Liver (tissue), 9 donors: ENCODE results near the gene DHRSX. TPM values are rescaled to one million over a fixed set of nuclear protein-coding genes. Genes with fewer than 3 reads are reported as not detected.

Source experiments
- DNase-seq: peaks from one replicate; pipeline ENCODE4 v3.0.0-alpha.2; 2017; ENCODE audit warnings: low spot score
- H3K27ac ChIP-seq, 2 donors: one replicate each; pipeline ENCODE4 v1.7.0; 2013; ENCODE audit warnings: inconsistent platforms in 2 of 2, low read length in 2 of 2, control low read depth in 1 of 2, low read depth in 1 of 2, mild to moderate bottlenecking in 1 of 2
- H3K27me3 ChIP-seq, 4 donors: one replicate each; pipeline versions ENCODE4 v1.6.1 to v1.7.0; 2013; ENCODE audit warnings: low read length in 3 of 4, inconsistent platforms in 1 of 4, mild to moderate bottlenecking in 1 of 4, moderate library complexity in 1 of 4; ENCODE audit not compliant: control insufficient read depth in 4 of 4, insufficient read depth in 4 of 4
- H3K36me3 ChIP-seq, 4 donors: one replicate each; pipeline versions ENCODE4 v1.6.1 to v1.7.0; 2013; ENCODE audit warnings: low read length in 3 of 4, mild to moderate bottlenecking in 3 of 4, low read depth in 1 of 4, moderate library complexity in 1 of 4; ENCODE audit not compliant: control insufficient read depth in 4 of 4, insufficient read depth in 3 of 4
- H3K4me1 ChIP-seq, 4 donors: one replicate each; pipeline versions ENCODE4 v1.6.1 to v1.7.0; 2013; ENCODE audit warnings: low read length in 3 of 4, mild to moderate bottlenecking in 3 of 4, moderate library complexity in 1 of 4; ENCODE audit not compliant: control insufficient read depth in 4 of 4, insufficient read depth in 4 of 4
- H3K4me3 ChIP-seq, 3 donors: one replicate each; pipeline versions ENCODE4 v1.6.1 to v1.7.0; 2013; ENCODE audit warnings: low read length in 3 of 3, control low read depth in 1 of 3, low read depth in 1 of 3, mild to moderate bottlenecking in 1 of 3
- H3K9ac ChIP-seq, 2 donors: one replicate each; pipeline ENCODE4 v1.7.0; 2013; ENCODE audit warnings: low read length in 2 of 2, mild to moderate bottlenecking in 2 of 2, moderate library complexity in 2 of 2, control low read depth in 1 of 2, low read depth in 1 of 2
- H3K9me3 ChIP-seq, 4 donors: one replicate each; pipeline versions ENCODE4 v1.6.1 to v1.7.0; 2013; ENCODE audit warnings: low read length in 3 of 4; ENCODE audit not compliant: control insufficient read depth in 4 of 4
- EGR1 ChIP-seq, 2 donors: IDR thresholded peaks; 2 replicates each; pipeline ENCODE4 v1.6.1; 2016 to 2018; ENCODE audit warnings: antibody characterized with exemption in 2 of 2, low read depth in 2 of 2
- FOXA1 ChIP-seq: IDR thresholded peaks from 2 replicates; pipeline ENCODE4 v1.6.1; 2016; ENCODE audit warnings: antibody characterized with exemption
- FOXA2 ChIP-seq: IDR thresholded peaks from 2 replicates; pipeline ENCODE4 v1.6.1; 2016; ENCODE audit warnings: antibody characterized with exemption
- GABPA ChIP-seq, 2 donors: IDR thresholded peaks in 1 of 2; conservative IDR thresholded peaks in 1 of 2; 2 replicates each; pipeline ENCODE4 v1.6.1; 2016; ENCODE audit warnings: antibody characterized with exemption in 2 of 2, mild to moderate bottlenecking in 1 of 2, moderate library complexity in 1 of 2
- HNF4A ChIP-seq, 2 donors: conservative IDR thresholded peaks; 2 replicates each; pipeline ENCODE4 v1.6.1; 2016; ENCODE audit warnings: antibody characterized with exemption in 2 of 2, mild to moderate bottlenecking in 2 of 2
- HNF4G ChIP-seq: IDR thresholded peaks from 2 replicates; pipeline ENCODE4 v1.6.1; 2016; ENCODE audit warnings: antibody characterized with exemption
- JUND ChIP-seq, 2 donors: IDR thresholded peaks; 2 replicates each; pipeline ENCODE4 v1.6.1; 2016; ENCODE audit warnings: antibody characterized with exemption in 2 of 2
- NR2F2 ChIP-seq: IDR thresholded peaks from 2 replicates; pipeline ENCODE4 v1.6.1; 2016; ENCODE audit warnings: antibody characterized with exemption
- RAD21 ChIP-seq, 2 donors: IDR thresholded peaks; 2 replicates each; pipeline ENCODE4 v1.6.1; 2016; ENCODE audit warnings: antibody characterized with exemption in 2 of 2, mild to moderate bottlenecking in 2 of 2
- RXRA ChIP-seq, 2 donors: IDR thresholded peaks; 2 replicates each; pipeline ENCODE4 v1.6.1; 2017 to 2018; ENCODE audit warnings: antibody characterized with exemption in 2 of 2, mild to moderate bottlenecking in 1 of 2
- SP1 ChIP-seq: IDR thresholded peaks from 2 replicates; pipeline ENCODE4 v1.6.1; 2018; ENCODE audit warnings: antibody characterized with exemption, mild to moderate bottlenecking
- TAF1 ChIP-seq: conservative IDR thresholded peaks from 2 replicates; pipeline ENCODE4 v1.6.1; 2016; ENCODE audit warnings: antibody characterized with exemption, mild to moderate bottlenecking
- YY1 ChIP-seq: IDR thresholded peaks from 2 replicates; pipeline ENCODE4 v1.6.1; 2016; ENCODE audit warnings: antibody characterized with exemption, mild to moderate bottlenecking
- WGBS: extraction: QIAGEN DNeasy Blood & Tissue Kit; methylation state at CpG from one replicate; pipeline ENCODE4 v1.1.7; 2013; 5-methylcytosine and 5-hydroxymethylcytosine counted together
- polyA plus RNA-seq, 2 donors: library from polyadenylated mRNA; stranded (reverse) in 1 of 2; unstranded in 1 of 2; fragments of 200-250 nt in 1 of 2; fragments of >200 nt in 1 of 2; fragmentation: Nextera tagmentation in 1 of 2; extraction: Ambion mirVana in 1 of 2; gene quantifications; one replicate each; pipeline versions ENCODE4 v1.2.1 to v1.2.3, GENCODE V29; 2013 to 2015
- total RNA-seq, 2 donors: library from RNA; depleted of rRNA; stranded (reverse); fragments of >200 nt; gene quantifications; one replicate each; pipeline ENCODE4 v1.2.3, GENCODE V29; 2014
- TF ChIP-seq, protein P1 (sequence below): fragments of 150-350 bp; IDR thresholded peaks from 2 replicates; pipeline ENCODE4 v1.5.1; 2017; ENCODE audit warnings: improper control_type of control experiment, low read depth, low read length; ENCODE audit not compliant: missing input control
- TF ChIP-seq, protein P2 (sequence below): IDR thresholded peaks from 2 replicates; pipeline ENCODE4 v1.6.1; 2016; ENCODE audit warnings: antibody characterized with exemption
- TF ChIP-seq, protein P3 (sequence below): IDR thresholded peaks from 2 replicates; pipeline ENCODE4 v1.6.1; 2016; ENCODE audit warnings: antibody characterized with exemption
- TF ChIP-seq, protein P4 (sequence below): IDR thresholded peaks from 2 replicates; pipeline ENCODE4 v1.6.1; 2016; ENCODE audit warnings: antibody characterized with exemption
- donor health status: healthy.
- donor health status: healthy.
- donor health status: healthy.
- donor health status: healthy.
- donor health status: healthy.

Gene DHRSX
- total and polyA plus RNA-seq, 4 donors: 17.2 to 35.2 (median 23.3) TPM

DNA sequence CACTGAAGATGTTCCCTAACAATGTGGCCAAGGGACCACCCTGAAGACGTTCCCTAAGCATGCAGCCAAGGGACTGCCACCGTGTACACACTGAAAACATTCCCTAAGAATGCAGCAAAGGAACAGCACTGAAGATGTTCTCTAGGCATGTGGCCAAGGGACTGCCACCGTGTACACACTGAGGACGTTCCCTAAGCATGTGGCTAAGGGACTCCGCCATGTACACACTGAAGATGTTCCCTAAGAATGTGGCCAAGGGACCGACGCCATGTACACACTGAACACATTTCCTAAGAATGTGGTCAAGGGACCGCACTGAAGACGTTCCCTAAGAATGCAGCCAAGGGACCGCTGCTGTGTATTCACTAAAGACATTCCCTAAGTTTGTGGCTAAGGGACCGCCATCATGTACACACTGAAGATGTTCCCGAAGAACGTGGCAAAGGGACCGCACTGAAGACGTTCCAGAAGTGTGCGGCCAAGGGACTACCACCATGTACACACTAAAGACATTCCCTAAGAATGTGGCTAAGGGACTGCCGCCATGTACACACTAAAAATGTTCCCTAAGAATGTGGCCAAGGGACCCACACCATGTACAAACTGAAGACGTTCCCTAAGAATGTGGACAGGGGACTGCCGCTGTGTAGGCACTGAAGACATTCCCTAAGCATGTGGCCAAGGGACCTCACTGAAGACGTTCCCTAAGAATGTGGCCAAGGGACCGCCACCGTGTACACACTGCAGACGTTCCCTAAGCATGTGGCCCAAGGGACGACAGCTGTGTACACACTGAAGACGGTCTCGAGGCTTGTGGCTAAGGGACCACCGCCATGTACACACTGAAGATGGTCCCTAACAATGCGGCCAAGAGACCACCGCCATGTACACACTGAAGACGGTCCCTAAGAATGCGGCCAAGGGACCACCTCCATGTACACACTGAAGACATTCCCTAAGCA, 54.8 kb downstream of the DHRSX start:
- H3K36me3 ChIP-seq: peaks cover 0 to 4% (median 0%) of the 10 kb centered on the region in 4 donors
- no peaks in the 10 kb centered on the region for H3K4me1 ChIP-seq
- H3K9me3 ChIP-seq: no peaks in the 10 kb centered on the region
- no peaks in the 10 kb centered on the region for H3K27me3 ChIP-seq
- H3K27ac ChIP-seq: no peak overlapping the region
- DNase-seq: no peak
- no peak overlapping the region for H3K4me3 ChIP-seq
- no peak overlapping the region for H3K9ac ChIP-seq
- 98% methylated on average over 31 of the region's 31 CpGs for WGBS
- no peak for TF ChIP-seq RAD21 (IDR thresholded peaks at IDR 0.05)
- TF ChIP-seq, protein P1, sequence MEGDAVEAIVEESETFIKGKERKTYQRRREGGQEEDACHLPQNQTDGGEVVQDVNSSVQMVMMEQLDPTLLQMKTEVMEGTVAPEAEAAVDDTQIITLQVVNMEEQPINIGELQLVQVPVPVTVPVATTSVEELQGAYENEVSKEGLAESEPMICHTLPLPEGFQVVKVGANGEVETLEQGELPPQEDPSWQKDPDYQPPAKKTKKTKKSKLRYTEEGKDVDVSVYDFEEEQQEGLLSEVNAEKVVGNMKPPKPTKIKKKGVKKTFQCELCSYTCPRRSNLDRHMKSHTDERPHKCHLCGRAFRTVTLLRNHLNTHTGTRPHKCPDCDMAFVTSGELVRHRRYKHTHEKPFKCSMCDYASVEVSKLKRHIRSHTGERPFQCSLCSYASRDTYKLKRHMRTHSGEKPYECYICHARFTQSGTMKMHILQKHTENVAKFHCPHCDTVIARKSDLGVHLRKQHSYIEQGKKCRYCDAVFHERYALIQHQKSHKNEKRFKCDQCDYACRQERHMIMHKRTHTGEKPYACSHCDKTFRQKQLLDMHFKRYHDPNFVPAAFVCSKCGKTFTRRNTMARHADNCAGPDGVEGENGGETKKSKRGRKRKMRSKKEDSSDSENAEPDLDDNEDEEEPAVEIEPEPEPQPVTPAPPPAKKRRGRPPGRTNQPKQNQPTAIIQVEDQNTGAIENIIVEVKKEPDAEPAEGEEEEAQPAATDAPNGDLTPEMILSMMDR: no peak
- no peak for TF ChIP-seq FOXA2
- TF ChIP-seq HNF4G: no peak
- no peak for TF ChIP-seq SP1
- no peak for TF ChIP-seq RXRA (IDR thresholded peaks at IDR 0.05)
- TF ChIP-seq NR2F2: no peak
- no peak for TF ChIP-seq YY1

DNA sequence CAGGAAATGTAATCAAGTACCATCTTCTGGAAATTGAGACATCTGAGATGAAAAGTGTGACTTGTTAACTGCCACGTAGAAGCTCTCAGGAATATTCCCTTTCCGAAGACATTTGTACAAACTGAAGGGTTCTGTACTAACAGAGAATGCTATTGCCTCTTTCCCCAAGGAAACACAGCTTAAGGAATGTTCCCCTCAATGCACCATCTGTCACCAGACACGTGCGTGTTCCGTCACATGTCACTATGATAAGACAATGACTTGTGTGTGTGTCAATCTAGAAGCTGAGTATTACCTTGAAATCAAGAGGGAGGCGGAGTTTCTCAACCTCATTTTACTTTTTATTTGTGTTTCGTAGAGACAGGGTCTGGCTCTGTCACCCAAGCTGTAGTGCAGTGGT, 58.1 kb downstream of the DHRSX start:
- no peak overlapping the region for H3K4me3 ChIP-seq
- H3K4me1 ChIP-seq: no peaks in the 10 kb centered on the region
- no peak overlapping the region for H3K9ac ChIP-seq
- peaks cover 0 to 3% (median 0%) of the 10 kb centered on the region in 4 donors for H3K9me3 ChIP-seq
- TF ChIP-seq YY1 (no peak), GABPA (IDR thresholded peaks at IDR 0.05 in 1 of 2, conservative IDR thresholded peaks at IDR 0.05 in 1 of 2) (no peak), SP1 (no peak), HNF4G (no peak), FOXA1 (no peak), EGR1 (IDR thresholded peaks at IDR 0.05; ENCODE audit: low read depth in 2 of 2) (no peak), JUND (IDR thresholded peaks at IDR 0.05) (no peak), RXRA (IDR thresholded peaks at IDR 0.05) (no peak)
- TF ChIP-seq, protein P2, sequence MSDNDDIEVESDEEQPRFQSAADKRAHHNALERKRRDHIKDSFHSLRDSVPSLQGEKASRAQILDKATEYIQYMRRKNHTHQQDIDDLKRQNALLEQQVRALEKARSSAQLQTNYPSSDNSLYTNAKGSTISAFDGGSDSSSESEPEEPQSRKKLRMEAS: no peak
- H3K27ac ChIP-seq: no peak overlapping the region
- H3K36me3 ChIP-seq: peaks cover 0 to 8% (median 5%) of the 10 kb centered on the region in 4 donors
- WGBS: 91% methylated on average over 7 of the region's 7 CpGs
- DNase-seq: no peak
- no peaks in the 10 kb centered on the region for H3K27me3 ChIP-seq

DNA sequence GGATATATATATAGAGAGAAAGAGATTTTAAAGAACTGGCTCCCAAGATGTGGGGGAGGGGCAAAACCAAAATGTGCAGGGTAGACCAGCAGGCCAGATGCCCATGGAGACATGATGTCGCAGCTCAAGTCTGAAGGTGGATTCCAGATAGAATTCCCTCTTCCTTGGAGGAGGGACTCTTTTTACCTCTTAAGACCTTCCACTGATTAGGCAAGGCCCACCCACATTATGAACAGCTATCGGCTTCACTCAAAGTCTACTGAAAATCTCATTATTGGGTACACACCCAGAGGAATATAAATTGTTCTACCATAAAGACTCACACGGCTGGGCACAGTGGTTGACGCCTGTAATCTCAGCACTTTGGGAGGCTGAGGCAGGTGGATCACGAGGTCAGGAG, 59.3 kb downstream of the DHRSX start:
- DNase-seq: no peak

More for the DNA sequence above, 59.3 kb downstream of the DHRSX start:
- H3K36me3 ChIP-seq: peaks cover 0 to 8% (median 3%) of the 10 kb centered on the region in 4 donors
- H3K27ac ChIP-seq: no peak overlapping the region
- no peaks in the 10 kb centered on the region for H3K27me3 ChIP-seq
- no peak overlapping the region for H3K4me3 ChIP-seq
- WGBS: 97% methylated on average over 5 of the region's 5 CpGs
- H3K4me1 ChIP-seq: no peaks in the 10 kb centered on the region
- peaks cover 0 to 3% (median 0%) of the 10 kb centered on the region in 4 donors for H3K9me3 ChIP-seq
- no peak overlapping the region for H3K9ac ChIP-seq
- TF ChIP-seq FOXA1 (no peak), HNF4A (conservative IDR thresholded peaks at IDR 0.05) (no peak), RXRA (IDR thresholded peaks at IDR 0.05) (no peak), JUND (IDR thresholded peaks at IDR 0.05) (no peak), YY1 (no peak), NR2F2 (no peak), RAD21 (IDR thresholded peaks at IDR 0.05) (no peak), HNF4G (no peak), TAF1 (no peak), EGR1 (IDR thresholded peaks at IDR 0.05; ENCODE audit: low read depth in 2 of 2) (no peak)
- TF ChIP-seq, protein P1: no peak
- TF ChIP-seq, protein P3, sequence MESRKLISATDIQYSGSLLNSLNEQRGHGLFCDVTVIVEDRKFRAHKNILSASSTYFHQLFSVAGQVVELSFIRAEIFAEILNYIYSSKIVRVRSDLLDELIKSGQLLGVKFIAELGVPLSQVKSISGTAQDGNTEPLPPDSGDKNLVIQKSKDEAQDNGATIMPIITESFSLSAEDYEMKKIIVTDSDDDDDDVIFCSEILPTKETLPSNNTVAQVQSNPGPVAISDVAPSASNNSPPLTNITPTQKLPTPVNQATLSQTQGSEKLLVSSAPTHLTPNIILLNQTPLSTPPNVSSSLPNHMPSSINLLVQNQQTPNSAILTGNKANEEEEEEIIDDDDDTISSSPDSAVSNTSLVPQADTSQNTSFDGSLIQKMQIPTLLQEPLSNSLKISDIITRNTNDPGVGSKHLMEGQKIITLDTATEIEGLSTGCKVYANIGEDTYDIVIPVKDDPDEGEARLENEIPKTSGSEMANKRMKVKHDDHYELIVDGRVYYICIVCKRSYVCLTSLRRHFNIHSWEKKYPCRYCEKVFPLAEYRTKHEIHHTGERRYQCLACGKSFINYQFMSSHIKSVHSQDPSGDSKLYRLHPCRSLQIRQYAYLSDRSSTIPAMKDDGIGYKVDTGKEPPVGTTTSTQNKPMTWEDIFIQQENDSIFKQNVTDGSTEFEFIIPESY: no peak
- TF ChIP-seq, protein P4, sequence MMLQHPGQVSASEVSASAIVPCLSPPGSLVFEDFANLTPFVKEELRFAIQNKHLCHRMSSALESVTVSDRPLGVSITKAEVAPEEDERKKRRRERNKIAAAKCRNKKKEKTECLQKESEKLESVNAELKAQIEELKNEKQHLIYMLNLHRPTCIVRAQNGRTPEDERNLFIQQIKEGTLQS: no peak
